Measurements from ENCODE around the gene GALNT2.

Gene GALNT2

GRCh38 chr1:230201445-230201844 is 134.4 kb downstream of the GALNT2 start:
- FAIRE-seq (no peak), DNase-seq (ENCODE audit: insufficient read length, low spot score) (no peak)
- TF ChIP-seq PAX5 (IDR thresholded peaks at IDR 0.05; ENCODE audit: insufficient read depth, low read length, severe bottlenecking) (no peak), POU2F2 (IDR thresholded peaks at IDR 0.05; ENCODE audit: low read depth, low read length) (no peak), POLR2A (IDR thresholded peaks at IDR 0.05; ENCODE audit: low read depth, low read length) (no peak), TAF1 (IDR thresholded peaks at IDR 0.05; ENCODE audit: low read depth, low read length) (no peak), POLR2AphosphoS5 (IDR thresholded peaks at IDR 0.05; ENCODE audit: low read depth, low read length) (no peak), SPI1 (IDR thresholded peaks at IDR 0.05; ENCODE audit: low read depth, low read length) (no peak)

- DNase-seq (ENCODE audit: insufficient read length, low spot score) (no peak), FAIRE-seq (no peak)
- no peak for TF ChIP-seq PAX5 (IDR thresholded peaks at IDR 0.05; ENCODE audit: insufficient read depth, low read length, severe bottlenecking)
- TF ChIP-seq SPI1 (IDR thresholded peaks at IDR 0.05; ENCODE audit: low read depth, low read length): no peak
- TF ChIP-seq TAF1 (IDR thresholded peaks at IDR 0.05; ENCODE audit: low read depth, low read length): no peak
- no peak for TF ChIP-seq POU2F2 (IDR thresholded peaks at IDR 0.05; ENCODE audit: low read depth, low read length)
- no peak for TF ChIP-seq POLR2AphosphoS5 (IDR thresholded peaks at IDR 0.05; ENCODE audit: low read depth, low read length)
- no peak for TF ChIP-seq POLR2A (IDR thresholded peaks at IDR 0.05; ENCODE audit: low read depth, low read length)
Measured at GRCh38 chr1:230204842-230205241, 137.8 kb downstream of the GALNT2 start.

GRCh38 chr1:230205719-230206198 is 138.7 kb downstream of the GALNT2 start:
- FAIRE-seq (no peak), DNase-seq (ENCODE audit: insufficient read length, low spot score) (no peak)
- no peak for TF ChIP-seq POU2F2 (IDR thresholded peaks at IDR 0.05; ENCODE audit: low read depth, low read length)

GRCh38 chr1:230206207-230206606 is 139.2 kb downstream of the GALNT2 start:
- DNase-seq (ENCODE audit: insufficient read length, low spot score) (no peak), FAIRE-seq (no peak)
- TF ChIP-seq POLR2A (IDR thresholded peaks at IDR 0.05; ENCODE audit: low read depth, low read length) (no peak), POLR2AphosphoS5 (IDR thresholded peaks at IDR 0.05; ENCODE audit: low read depth, low read length) (no peak), POU2F2 (IDR thresholded peaks at IDR 0.05; ENCODE audit: low read depth, low read length) (no peak), PAX5 (IDR thresholded peaks at IDR 0.05; ENCODE audit: insufficient read depth, low read length, severe bottlenecking) (no peak), SPI1 (IDR thresholded peaks at IDR 0.05; ENCODE audit: low read depth, low read length) (no peak), TAF1 (IDR thresholded peaks at IDR 0.05; ENCODE audit: low read depth, low read length) (no peak)

DNA sequence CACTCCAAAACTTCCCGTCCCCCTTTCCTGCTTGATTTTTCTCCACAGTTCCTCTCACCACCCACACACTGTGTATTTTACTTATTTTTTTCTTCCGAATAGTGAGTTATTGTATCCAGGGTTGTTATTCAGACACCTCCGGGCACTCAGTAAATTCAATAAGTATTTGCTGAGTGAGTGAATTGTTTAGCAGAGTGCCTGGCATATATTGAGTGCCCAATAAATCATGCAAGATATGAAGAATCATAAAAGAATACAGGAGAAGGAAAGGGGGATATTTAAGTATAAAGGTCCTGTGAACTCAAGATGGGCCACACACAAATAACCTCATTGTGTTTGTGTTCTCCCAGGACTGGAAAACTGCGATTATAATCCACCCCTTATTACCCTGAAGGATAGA is 139.9 kb downstream of the GALNT2 start:
- DNase-seq (ENCODE audit: insufficient read length, low spot score) (no peak), FAIRE-seq (no peak)
- TF ChIP-seq PAX5 (IDR thresholded peaks at IDR 0.05; ENCODE audit: insufficient read depth, low read length, severe bottlenecking) (no peak), POLR2AphosphoS5 (IDR thresholded peaks at IDR 0.05; ENCODE audit: low read depth, low read length) (no peak), POLR2A (IDR thresholded peaks at IDR 0.05; ENCODE audit: low read depth, low read length) (no peak), TAF1 (IDR thresholded peaks at IDR 0.05; ENCODE audit: low read depth, low read length) (no peak), SPI1 (IDR thresholded peaks at IDR 0.05; ENCODE audit: low read depth, low read length) (no peak), POU2F2 (IDR thresholded peaks at IDR 0.05; ENCODE audit: low read depth, low read length) (no peak)

- TF ChIP-seq POU2F2 (IDR thresholded peaks at IDR 0.05; ENCODE audit: low read depth, low read length) (no peak), SPI1 (IDR thresholded peaks at IDR 0.05; ENCODE audit: low read depth, low read length) (no peak), TAF1 (IDR thresholded peaks at IDR 0.05; ENCODE audit: low read depth, low read length) (no peak), PAX5 (IDR thresholded peaks at IDR 0.05; ENCODE audit: insufficient read depth, low read length, severe bottlenecking) (no peak), POLR2A (IDR thresholded peaks at IDR 0.05; ENCODE audit: low read depth, low read length) (no peak), POLR2AphosphoS5 (IDR thresholded peaks at IDR 0.05; ENCODE audit: low read depth, low read length) (no peak)
- FAIRE-seq (no peak), DNase-seq (ENCODE audit: insufficient read length, low spot score) (no peak)
Measured at GRCh38 chr1:230207598-230207997, 140.6 kb downstream of the GALNT2 start.

DNA sequence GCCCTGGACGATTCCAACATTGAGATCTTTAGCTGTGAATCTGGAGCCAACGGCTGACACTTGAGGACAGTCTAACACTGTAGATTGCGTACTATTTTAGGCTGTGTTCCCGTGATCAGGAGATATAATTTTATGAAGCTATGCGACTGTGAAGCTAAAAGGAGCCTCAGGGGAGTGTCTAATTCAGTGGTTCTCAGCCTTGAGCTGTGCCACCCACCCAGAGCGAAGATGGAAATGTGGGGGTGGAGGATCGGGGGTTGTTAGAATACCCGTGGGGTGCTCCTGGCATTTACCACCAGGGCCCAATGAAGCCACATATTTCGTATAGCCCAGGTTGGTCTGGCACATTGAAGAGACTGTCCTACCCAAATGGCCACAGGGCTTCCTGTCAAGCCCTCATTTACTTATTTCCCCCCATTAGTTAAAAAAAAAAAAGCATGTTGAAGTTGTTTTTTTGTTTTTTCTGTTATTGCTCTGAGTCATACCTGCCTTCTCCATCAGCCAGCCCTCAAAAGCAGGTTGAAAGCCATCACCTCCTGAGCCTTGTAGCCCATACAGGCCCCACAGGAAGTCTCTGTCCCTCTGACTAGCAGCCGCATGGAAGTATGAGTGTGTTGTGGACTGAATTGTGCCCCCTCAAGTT is 141.7 kb downstream of the GALNT2 start:
- peak; percentile 43 for DNase-seq (ENCODE audit: insufficient read length, low spot score)
- peak; percentile 73 for FAIRE-seq
- TF ChIP-seq POLR2A (IDR thresholded peaks at IDR 0.05; ENCODE audit: low read depth, low read length) (no peak), TAF1 (IDR thresholded peaks at IDR 0.05; ENCODE audit: low read depth, low read length) (no peak), PAX5 (IDR thresholded peaks at IDR 0.05; ENCODE audit: insufficient read depth, low read length, severe bottlenecking) (no peak), SPI1 (IDR thresholded peaks at IDR 0.05; ENCODE audit: low read depth, low read length) (no peak), POLR2AphosphoS5 (IDR thresholded peaks at IDR 0.05; ENCODE audit: low read depth, low read length) (no peak), POU2F2 (IDR thresholded peaks at IDR 0.05; ENCODE audit: low read depth, low read length) (no peak)

GRCh38 chr1:230210326-230210980 is 143.4 kb downstream of the GALNT2 start:
- DNase-seq (ENCODE audit: insufficient read length, low spot score): no peak
- no peak for TF ChIP-seq TAF1 (IDR thresholded peaks at IDR 0.05; ENCODE audit: low read depth, low read length)
- TF ChIP-seq POLR2AphosphoS5 (IDR thresholded peaks at IDR 0.05; ENCODE audit: low read depth, low read length): no peak
- no peak for TF ChIP-seq POU2F2 (IDR thresholded peaks at IDR 0.05; ENCODE audit: low read depth, low read length)
- TF ChIP-seq POLR2A (IDR thresholded peaks at IDR 0.05; ENCODE audit: low read depth, low read length): no peak
- TF ChIP-seq PAX5 (IDR thresholded peaks at IDR 0.05; ENCODE audit: insufficient read depth, low read length, severe bottlenecking): no peak
- no peak for TF ChIP-seq SPI1 (IDR thresholded peaks at IDR 0.05; ENCODE audit: low read depth, low read length)
- FAIRE-seq: no peak

- no peak for DNase-seq (ENCODE audit: insufficient read length, low spot score)
- TF ChIP-seq TAF1 (IDR thresholded peaks at IDR 0.05; ENCODE audit: low read depth, low read length) (no peak), SPI1 (IDR thresholded peaks at IDR 0.05; ENCODE audit: low read depth, low read length) (no peak), PAX5 (IDR thresholded peaks at IDR 0.05; ENCODE audit: insufficient read depth, low read length, severe bottlenecking) (no peak), POLR2A (IDR thresholded peaks at IDR 0.05; ENCODE audit: low read depth, low read length) (no peak)
- FAIRE-seq: no peak
Measured at GRCh38 chr1:230210981-230211336, 143.9 kb downstream of the GALNT2 start.
